Measurements from ENCODE around the gene RNF5.
"Not testable (repeated sequence)": the region's sequence is repeated elsewhere in the genome, so short reads cannot be mapped to it uniquely, and the experiment has no call there.

RNF5 gene

DNA sequence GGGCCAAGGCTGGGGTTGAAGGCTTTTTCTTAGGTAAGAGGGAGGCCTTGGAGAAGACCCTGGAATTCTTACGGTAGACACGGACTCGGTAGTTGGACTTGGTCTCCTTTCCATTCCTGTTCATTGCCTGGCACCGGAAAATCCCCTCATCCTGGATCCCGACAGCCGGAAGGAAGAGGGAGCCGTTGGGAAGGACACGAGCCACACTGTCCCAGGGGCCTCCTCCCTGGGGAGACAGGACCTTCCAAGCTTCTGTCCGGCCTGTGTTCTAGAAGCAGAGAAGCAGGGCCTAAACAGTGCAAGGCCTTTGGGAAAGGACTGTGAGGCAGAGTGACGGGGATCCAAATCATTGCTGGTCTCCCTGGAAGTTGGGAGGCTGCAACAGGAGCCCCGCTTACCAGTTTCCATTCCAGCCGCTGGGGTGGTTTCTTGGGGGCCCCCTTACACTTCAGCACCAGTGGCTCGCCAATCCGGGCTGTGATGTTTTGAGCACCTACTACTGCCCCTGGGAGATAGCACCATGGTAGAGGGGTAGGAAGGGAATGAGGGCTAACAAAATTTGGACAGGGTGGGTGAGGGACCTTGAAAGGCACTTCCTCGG, 5.4 kb downstream of the RNF5 start:
- Histone ChIP-seq H3K4me3 (ENCODE audit: severe bottlenecking) (no peak overlapping the region), H3K9me3 (ENCODE audit: severe bottlenecking) (no peaks in the 10 kb centered on the region), H3K27ac (ENCODE audit: poor library complexity, severe bottlenecking) (no peak overlapping the region), H3K27me3 (ENCODE audit: insufficient read depth, poor library complexity, severe bottlenecking) (no peaks in the 10 kb centered on the region), H3K36me3 (ENCODE audit: low read depth) (peaks cover 43% of the 10 kb centered on the region), H3K4me1 (ENCODE audit: insufficient read depth, poor library complexity, severe bottlenecking) (peaks cover 2% of the 10 kb centered on the region)
- ATAC-seq (ENCODE audit: low read depth) (no peak), DNase-seq (ENCODE audit: low spot score) (no peak)
- TF ChIP-seq CTCF (IDR thresholded peaks at IDR 0.05; ENCODE audit: poor library complexity, severe bottlenecking), result no peak

DNA sequence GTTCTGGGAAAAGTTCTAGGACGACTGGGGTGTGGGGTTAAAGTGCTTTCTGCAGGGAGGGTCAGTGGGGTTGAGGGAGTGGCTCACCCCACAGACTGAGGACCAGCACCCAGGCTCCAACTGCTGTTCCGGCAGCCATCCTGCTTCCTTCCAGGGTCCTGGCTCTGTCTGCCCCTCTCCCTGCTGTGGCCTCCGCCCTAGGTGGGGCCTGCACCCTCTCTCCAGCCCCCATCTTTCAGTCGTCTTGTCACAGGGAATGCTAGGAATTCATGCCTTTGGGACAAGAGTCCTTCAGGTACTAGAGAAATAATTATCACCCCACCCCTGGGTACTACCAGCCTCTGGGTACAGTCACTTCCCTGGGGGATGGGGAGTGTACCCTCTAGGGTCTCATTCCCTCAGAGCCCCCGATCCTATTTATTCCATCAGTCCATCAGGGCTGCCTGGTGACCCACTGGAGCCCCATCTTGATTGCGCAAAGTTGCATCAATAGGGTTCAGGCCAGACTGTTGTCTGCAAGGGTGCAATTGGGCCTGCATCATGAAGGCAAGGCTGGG, 6.0 kb downstream of the RNF5 start, which contains the start of gene AGER:
AGER (minus strand) TSS at position 170 of the 557 bp plus-strand sequence; CDS start at position 139, 31 bp downstream.
- TF ChIP-seq CTCF (IDR thresholded peaks at IDR 0.05; ENCODE audit: poor library complexity, severe bottlenecking), result no peak
- H3K4me3 ChIP-seq (ENCODE audit: severe bottlenecking), result no peak within 1 kb of the TSS
- DNase-seq (ENCODE audit: low spot score), result no peak
- ATAC-seq (ENCODE audit: low read depth), result no peak
- H3K4me1 ChIP-seq (ENCODE audit: insufficient read depth, poor library complexity, severe bottlenecking), result peaks cover 4% of the 10 kb centered on the region
- peaks cover 43% of the 10 kb centered on the region for H3K36me3 ChIP-seq (ENCODE audit: low read depth)
- no peaks in the 10 kb centered on the region for H3K27me3 ChIP-seq (ENCODE audit: insufficient read depth, poor library complexity, severe bottlenecking)
- H3K27ac ChIP-seq (ENCODE audit: poor library complexity, severe bottlenecking), result no peak within 1 kb of the TSS
- no peaks in the 10 kb centered on the region for H3K9me3 ChIP-seq (ENCODE audit: severe bottlenecking)

- peaks cover 41% of the 10 kb centered on the region for H3K36me3 ChIP-seq (ENCODE audit: low read depth)
- H3K4me1 ChIP-seq (ENCODE audit: insufficient read depth, poor library complexity, severe bottlenecking); DNase-seq (ENCODE audit: low spot score): not testable (repeated sequence)
Measured at GRCh38 chr6:32185681-32186131, 7.5 kb downstream of the RNF5 start.

DNA sequence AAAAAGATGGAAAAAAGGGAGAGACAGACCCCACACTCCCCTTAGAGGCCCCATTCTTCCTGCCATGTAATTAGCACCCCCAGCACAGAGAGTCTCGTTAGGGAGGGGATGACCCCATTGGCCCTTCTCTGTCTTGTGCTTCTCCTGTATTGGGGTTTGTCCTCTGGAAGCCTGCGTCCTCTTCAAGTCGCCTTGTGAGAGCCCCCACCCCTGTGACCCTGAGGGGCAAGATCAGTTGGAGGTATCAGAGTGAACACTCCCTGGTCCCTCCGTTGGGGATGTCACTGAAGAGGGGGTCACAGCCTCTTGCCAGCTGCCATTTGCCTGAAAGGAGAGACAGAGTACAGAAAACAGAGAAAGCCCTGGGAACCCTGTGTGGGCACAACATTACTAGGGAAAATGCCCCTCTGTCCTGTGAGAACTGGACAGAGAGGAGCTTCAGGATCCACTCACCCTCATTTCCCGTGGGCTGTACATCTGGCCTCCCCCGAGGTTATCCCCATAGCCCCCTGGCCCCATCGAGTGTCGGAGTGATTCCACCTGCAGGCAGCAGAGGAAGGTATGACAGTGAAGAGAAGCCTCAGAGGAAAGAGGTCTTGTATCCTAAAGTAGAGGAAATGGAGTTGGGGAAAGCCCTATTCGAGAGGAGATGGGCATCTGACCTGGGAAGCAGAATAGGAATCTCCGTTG, 8.1 kb downstream of the RNF5 start:
- not testable (repeated sequence) for H3K4me3 ChIP-seq (ENCODE audit: severe bottlenecking); ATAC-seq (ENCODE audit: low read depth)
- peak overlapping the region; percentile 25 for H3K27ac ChIP-seq (ENCODE audit: poor library complexity, severe bottlenecking)

More at GRCh38 chr6:32185681-32186131, 7.5 kb downstream of the RNF5 start:
- H3K9me3 ChIP-seq (ENCODE audit: severe bottlenecking); H3K4me3 ChIP-seq (ENCODE audit: severe bottlenecking); H3K27me3 ChIP-seq (ENCODE audit: insufficient read depth, poor library complexity, severe bottlenecking): not testable (repeated sequence)
- H3K27ac ChIP-seq (ENCODE audit: poor library complexity, severe bottlenecking), result peak overlapping the region; percentile 25
- ATAC-seq (ENCODE audit: low read depth), result peak; percentile 83

DNA sequence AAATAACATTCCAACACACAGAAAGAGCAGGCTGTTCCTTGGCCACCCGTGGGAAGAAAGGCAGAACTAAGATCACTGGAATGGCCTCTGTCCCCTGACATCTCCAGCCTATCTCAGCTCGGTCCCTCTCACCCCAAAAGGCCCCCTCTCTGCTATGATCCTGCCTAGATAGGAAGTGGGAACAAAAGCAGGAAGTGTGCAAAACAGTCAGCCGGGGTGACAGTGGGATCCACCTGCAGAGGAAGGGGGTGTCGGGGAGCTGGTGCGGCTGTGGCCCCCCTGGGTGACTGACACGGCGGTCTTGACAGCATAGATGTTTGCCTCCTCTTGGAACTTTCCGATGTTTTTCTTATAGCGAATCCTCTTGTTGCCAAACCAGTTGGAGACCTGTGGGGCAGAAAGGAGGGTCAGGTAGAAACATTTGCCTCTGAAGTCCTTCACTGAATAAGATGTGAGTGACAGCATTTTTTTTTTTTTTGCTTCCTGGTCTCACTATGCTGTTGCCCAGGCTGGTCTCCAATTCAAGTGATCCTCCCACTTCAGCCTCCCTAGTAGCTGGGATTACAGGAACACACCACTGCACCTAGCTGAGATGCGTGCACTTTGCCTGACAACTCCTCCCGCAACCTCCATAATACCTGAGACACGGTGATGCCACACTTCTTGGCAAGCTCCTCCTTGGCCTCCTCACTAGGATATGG, 9.0 kb downstream of the RNF5 start:
- DNase-seq (ENCODE audit: low spot score) (no peak), ATAC-seq (ENCODE audit: low read depth) (no peak)
- H3K27me3 ChIP-seq (ENCODE audit: insufficient read depth, poor library complexity, severe bottlenecking), result no peaks in the 10 kb centered on the region
- peak overlapping the region; percentile 25 for H3K27ac ChIP-seq (ENCODE audit: poor library complexity, severe bottlenecking)
- H3K4me1 ChIP-seq (ENCODE audit: insufficient read depth, poor library complexity, severe bottlenecking), result peaks cover 4% of the 10 kb centered on the region
- no peaks in the 10 kb centered on the region for H3K9me3 ChIP-seq (ENCODE audit: severe bottlenecking)
- TF ChIP-seq CTCF (IDR thresholded peaks at IDR 0.05; ENCODE audit: poor library complexity, severe bottlenecking), result no peak
- H3K4me3 ChIP-seq (ENCODE audit: severe bottlenecking), result no peak overlapping the region
- H3K36me3 ChIP-seq (ENCODE audit: low read depth), result peaks cover 34% of the 10 kb centered on the region

More for the DNA sequence above, 8.1 kb downstream of the RNF5 start:
- H3K27me3 ChIP-seq (ENCODE audit: insufficient read depth, poor library complexity, severe bottlenecking); H3K9me3 ChIP-seq (ENCODE audit: severe bottlenecking); DNase-seq (ENCODE audit: low spot score); H3K4me1 ChIP-seq (ENCODE audit: insufficient read depth, poor library complexity, severe bottlenecking): not testable (repeated sequence)
- H3K36me3 ChIP-seq (ENCODE audit: low read depth), result peaks cover 35% of the 10 kb centered on the region

GRCh38 chr6:32187725-32188380, 9.6 kb downstream of the RNF5 start:
- H3K4me3 ChIP-seq (ENCODE audit: severe bottlenecking), result not testable (repeated sequence)

More at GRCh38 chr6:32187725-32188380, 9.6 kb downstream of the RNF5 start:
- ATAC-seq (ENCODE audit: low read depth); DNase-seq (ENCODE audit: low spot score); H3K9me3 ChIP-seq (ENCODE audit: severe bottlenecking); H3K4me1 ChIP-seq (ENCODE audit: insufficient read depth, poor library complexity, severe bottlenecking); H3K27me3 ChIP-seq (ENCODE audit: insufficient read depth, poor library complexity, severe bottlenecking): not testable (repeated sequence)
- peaks cover 34% of the 10 kb centered on the region for H3K36me3 ChIP-seq (ENCODE audit: low read depth)
- peak overlapping the region; percentile 81 for H3K27ac ChIP-seq (ENCODE audit: poor library complexity, severe bottlenecking)

All from RWPE2 (cell line).